Esophagus squamous epithelium (tissue), 5 donors: ENCODE results near the gene ANKRD13C. TPM values are rescaled to one million over a fixed set of nuclear protein-coding genes. Genes with fewer than 3 reads are reported as not detected.

Source experiments
- DNase-seq: peaks from one replicate; lab custom pipeline; 2025; lab: John Stamatoyannopoulos, UW
- H3K27ac ChIP-seq, 4 donors: fragments of 200-600 bp; sonication (generic); one replicate each; pipeline ENCODE4 v1.5.1; 2016 to 2019; ENCODE audit warnings: mild to moderate bottlenecking in 1 of 4
- H3K27me3 ChIP-seq, 4 donors: fragments of 200-600 bp; sonication (generic); 1 replicate in 3 of 4; 2 replicates in 1 of 4; pipeline versions ENCODE4 v1.5.1 to v1.6.0; 2017 to 2021; ENCODE audit warnings: antibody characterized with exemption in 1 of 4
- H3K36me3 ChIP-seq, 3 donors: fragments of 200-600 bp; sonication (generic); one replicate each; pipeline ENCODE4 v1.5.1; 2016 to 2019
- H3K4me1 ChIP-seq, 3 donors: fragments of 200-600 bp; sonication (generic); one replicate each; pipeline ENCODE4 v1.5.1; 2017 to 2019
- H3K4me3 ChIP-seq, 4 donors: fragments of 200-600 bp; sonication (generic); 1 replicate in 3 of 4; 2 replicates in 1 of 4; pipeline ENCODE4 v1.5.1; 2016 to 2019; ENCODE audit warnings: mild to moderate bottlenecking in 2 of 4, moderate library complexity in 1 of 4
- H3K9me3 ChIP-seq, 3 donors: fragments of 200-600 bp; sonication (generic); one replicate each; pipeline ENCODE4 v1.5.1; 2016 to 2019
- CTCF ChIP-seq, 6 experiments: fragments of 450-650 bp in 4 of 6; fragments of 200-600 bp in 2 of 6; sonication (generic) in 2 of 6; IDR thresholded peaks; one replicate each; pipeline ENCODE4 v1.5.1; 2016 to 2019; ENCODE audit warnings: antibody characterized with exemption in 6 of 6, mild to moderate bottlenecking in 4 of 6, moderate library complexity in 4 of 6
- POLR2A ChIP-seq, 4 donors: fragments of 450-650 bp; IDR thresholded peaks; one replicate each; pipeline ENCODE4 v1.6.1; 2017; ENCODE audit warnings: antibody characterized with exemption in 4 of 4, mild to moderate bottlenecking in 4 of 4, moderate library complexity in 3 of 4
- WGBS, 2 donors: methylation state at CpG; one replicate each; pipeline ENCODE4 v1.1.5; 2018; 5-methylcytosine and 5-hydroxymethylcytosine counted together
- intact Hi-C: fragments of 100-400 bp; cut with DNase I; formaldehyde crosslinking; loops from one replicate; pipeline ENCODE4 v1.15.0; 2022
- total RNA-seq, 4 donors: library from RNA; depleted of rRNA; stranded (reverse); fragments of >200 nt; gene quantifications; one replicate each; pipeline ENCODE4 v1.1.0, GENCODE V29; 2016
- donor health status: DM: yes; HTN: yes; CAD: no.

Gene ANKRD13C
- total RNA-seq, 4 donors from 2014 or later = 17.2 to 23.3 (median 17.4) TPM

- intact Hi-C loops = no loop called here
- Histone ChIP-seq H3K27me3 (no peaks in the 10 kb centered on the region), H3K4me3 (no peak overlapping the region), H3K4me1 (no peaks in the 10 kb centered on the region), H3K36me3 (peaks cover 0 to 24% (median 0%) of the 10 kb centered on the region in 3 donors), H3K9me3 (no peaks in the 10 kb centered on the region), H3K27ac (no peak overlapping the region)
- 89 to 94% methylated on average over 1 of the region's 1 CpG for WGBS, 2 donors
- no peak for DNase-seq
- TF ChIP-seq CTCF (IDR thresholded peaks at IDR 0.05) (no peak), POLR2A (IDR thresholded peaks at IDR 0.05) (no peak)
Observed at GRCh38 chr1:70256664-70257063, 97.9 kb downstream of the ANKRD13C start.

- Histone ChIP-seq H3K27ac (no peak overlapping the region), H3K36me3 (peaks cover 3 to 96% (median 65%) of the 10 kb centered on the region in 3 donors), H3K27me3 (no peaks in the 10 kb centered on the region), H3K4me3 (no peak overlapping the region), H3K9me3 (no peaks in the 10 kb centered on the region), H3K4me1 (no peaks in the 10 kb centered on the region)
- no peak for DNase-seq
- WGBS, 2 donors = 82 to 84% methylated on average over 4 of the region's 4 CpGs
- intact Hi-C loops = no loop called here
- no peak for TF ChIP-seq CTCF (IDR thresholded peaks at IDR 0.05)
Observed at GRCh38 chr1:70248729-70249128, 105.8 kb downstream of the ANKRD13C start.

GRCh38 chr1:70247768-70248167 is 106.8 kb downstream of the ANKRD13C start:
- H3K27me3 ChIP-seq = no peaks in the 10 kb centered on the region
- no peak overlapping the region for H3K4me3 ChIP-seq
- intact Hi-C loops = no loop called here
- no peak overlapping the region for H3K27ac ChIP-seq
- H3K36me3 ChIP-seq = peaks cover 6 to 100% (median 73%) of the 10 kb centered on the region in 3 donors
- H3K4me1 ChIP-seq = no peaks in the 10 kb centered on the region
- no peaks in the 10 kb centered on the region for H3K9me3 ChIP-seq
- TF ChIP-seq POLR2A (IDR thresholded peaks at IDR 0.05) = no peak
- no peak for DNase-seq

- intact Hi-C loops = no loop called here
- Histone ChIP-seq H3K4me1 (no peaks in the 10 kb centered on the region), H3K9me3 (no peaks in the 10 kb centered on the region), H3K27me3 (no peaks in the 10 kb centered on the region), H3K27ac (no peak overlapping the region), H3K4me3 (no peak overlapping the region), H3K36me3 (peaks cover 6 to 100% (median 78%) of the 10 kb centered on the region in 3 donors)
- no peak for DNase-seq
- TF ChIP-seq POLR2A (IDR thresholded peaks at IDR 0.05) = no peak
- TF ChIP-seq CTCF (IDR thresholded peaks at IDR 0.05) = no peak
Observed at GRCh38 chr1:70247122-70247521, 107.4 kb downstream of the ANKRD13C start.

GRCh38 chr1:70239940-70240339 is 114.6 kb downstream of the ANKRD13C start:
- H3K27me3 ChIP-seq = no peaks in the 10 kb centered on the region
- no peak for DNase-seq
- no peak overlapping the region for H3K27ac ChIP-seq
- H3K9me3 ChIP-seq = no peaks in the 10 kb centered on the region
- intact Hi-C loops = no loop called here
- TF ChIP-seq POLR2A (IDR thresholded peaks at IDR 0.05) (no peak), CTCF (IDR thresholded peaks at IDR 0.05) (no peak)
- H3K36me3 ChIP-seq = peaks cover 12 to 100% (median 66%) of the 10 kb centered on the region in 3 donors
- H3K4me3 ChIP-seq = no peak overlapping the region
- H3K4me1 ChIP-seq = peaks cover 0 to 1% (median 0%) of the 10 kb centered on the region in 3 donors

- peaks cover 6 to 100% (median 24%) of the 10 kb centered on the region in 3 donors for H3K36me3 ChIP-seq
- H3K27me3 ChIP-seq = no peaks in the 10 kb centered on the region
- no peaks in the 10 kb centered on the region for H3K9me3 ChIP-seq
- TF ChIP-seq POLR2A (IDR thresholded peaks at IDR 0.05) (no peak), CTCF (IDR thresholded peaks at IDR 0.05) (no peak)
- intact Hi-C loops = no loop called here
- H3K4me1 ChIP-seq = peaks cover 0 to 13% (median 6%) of the 10 kb centered on the region in 3 donors
- no peak for DNase-seq
- H3K4me3 ChIP-seq = no peak overlapping the region
- H3K27ac ChIP-seq = no peak overlapping the region
Observed at GRCh38 chr1:70234733-70235132, 119.8 kb downstream of the ANKRD13C start.
